Prostate gland (tissue), 2 donors: ENCODE results near the gene SLC41A2. TPM values are rescaled to one million over a fixed set of nuclear protein-coding genes. Genes with fewer than 3 reads are reported as not detected.

ENCODE experiments used
- DNase-seq: peaks from one replicate; pipeline ENCODE4 v3.0.0-alpha.2; 2019; ENCODE audit warnings: low spot score
- H3K27ac ChIP-seq, 2 donors: fragments of 200-600 bp; sonication (generic); 2 replicates each; pipeline ENCODE4 v1.5.1; 2017 to 2019
- H3K27me3 ChIP-seq: fragments of 200-600 bp; sonication (generic); replicated peaks from 2 replicates; pipeline ENCODE4 v1.5.1; 2019; ENCODE audit not compliant: insufficient read depth
- H3K36me3 ChIP-seq, 2 donors: fragments of 200-600 bp; sonication (generic); 1 replicate in 1 of 2; 2 replicates in 1 of 2; pipeline versions ENCODE4 v1.5.1 to v1.8.1; 2017 to 2019
- H3K4me1 ChIP-seq: fragments of 200-600 bp; sonication (generic); replicated peaks from 2 replicates; pipeline ENCODE4 v1.5.1; 2019
- H3K4me3 ChIP-seq, 2 donors: fragments of 200-600 bp; sonication (generic); 2 replicates each; pipeline ENCODE4 v1.5.1; 2017 to 2019
- H3K9me3 ChIP-seq: fragments of 200-600 bp; sonication (generic); 2 replicates; pipeline ENCODE4 v1.5.1; 2017
- CTCF ChIP-seq, 4 experiments: fragments of 200-600 bp in 2 of 4; fragments of 450-650 bp in 2 of 4; sonication (generic) in 2 of 4; IDR thresholded peaks; 1 replicate in 3 of 4; 2 replicates in 1 of 4; pipeline ENCODE4 v1.5.1; 2016 to 2019; ENCODE audit warnings: antibody characterized with exemption in 4 of 4, mild to moderate bottlenecking in 2 of 4, moderate library complexity in 2 of 4
- POLR2A ChIP-seq: fragments of 450-650 bp; IDR thresholded peaks from one replicate; pipeline ENCODE4 v1.6.1; 2016; ENCODE audit warnings: antibody characterized with exemption, mild to moderate bottlenecking
- POLR2AphosphoS5 ChIP-seq: sonication (generic); formaldehyde crosslinking; IDR thresholded peaks from one replicate; pipeline ENCODE4 v1.6.1; 2017; ENCODE audit warnings: antibody characterized with exemption
- WGBS: methylation state at CpG from one replicate; pipeline ENCODE4 v1.1.5; 2018; 5-methylcytosine and 5-hydroxymethylcytosine counted together
- intact Hi-C: fragments of 100-400 bp; cut with DNase I; formaldehyde crosslinking; loops from one replicate; pipeline ENCODE4 v1.14.2; 2022
- total RNA-seq, 2 donors: library from RNA; depleted of rRNA; stranded (reverse); fragments of >200 nt; gene quantifications; one replicate each; pipeline ENCODE4 v1.1.0, GENCODE V29; 2016

SLC41A2 gene
- total RNA-seq, 2 donors from 2014 or later = 10.3 to 18.7 TPM

DNA sequence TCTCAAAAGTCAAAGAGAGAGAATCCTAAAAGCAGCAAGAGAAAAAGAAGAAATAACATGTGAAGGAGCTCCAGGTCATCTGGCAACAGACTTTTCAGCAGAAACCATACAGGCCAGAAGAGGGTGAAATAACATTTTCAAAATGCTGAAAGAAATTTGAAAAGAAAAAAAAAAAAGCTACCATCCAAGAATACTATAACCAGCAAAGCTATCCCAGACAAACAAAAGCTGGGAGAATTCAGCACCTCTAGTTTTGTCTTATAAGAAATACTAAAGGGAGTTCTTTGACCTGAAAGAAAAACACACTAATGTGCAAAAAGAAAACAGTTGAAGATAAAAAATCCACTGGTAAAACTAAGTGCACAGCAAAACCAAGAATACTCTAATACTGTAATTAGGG is 36.8 kb downstream of the SLC41A2 start:
- no peaks in the 10 kb centered on the region for H3K36me3 ChIP-seq
- no peak for DNase-seq
- no peaks in the 10 kb centered on the region for H3K27me3 ChIP-seq
- TF ChIP-seq CTCF (IDR thresholded peaks at IDR 0.05) (no peak), POLR2A (no peak), POLR2AphosphoS5 (no peak)
- no peaks in the 10 kb centered on the region for H3K9me3 ChIP-seq
- no peak overlapping the region for H3K27ac ChIP-seq
- H3K4me1 ChIP-seq = no peaks in the 10 kb centered on the region
- intact Hi-C loops = no loop called here
- no peak overlapping the region for H3K4me3 ChIP-seq

- H3K27me3 ChIP-seq = no peaks in the 10 kb centered on the region
- no peaks in the 10 kb centered on the region for H3K36me3 ChIP-seq
- H3K9me3 ChIP-seq = no peaks in the 10 kb centered on the region
- no peak overlapping the region for H3K27ac ChIP-seq
- no peaks in the 10 kb centered on the region for H3K4me1 ChIP-seq
- intact Hi-C loops = no loop called here
- H3K4me3 ChIP-seq = no peak overlapping the region
- TF ChIP-seq POLR2A = no peak
- no peak for TF ChIP-seq CTCF (IDR thresholded peaks at IDR 0.05)
- TF ChIP-seq POLR2AphosphoS5 = no peak
- no peak for DNase-seq
- 93% methylated on average over 4 of the region's 4 CpGs for WGBS
Observed at GRCh38 chr12:104911942-104912341, 46.1 kb downstream of the SLC41A2 start.

DNA sequence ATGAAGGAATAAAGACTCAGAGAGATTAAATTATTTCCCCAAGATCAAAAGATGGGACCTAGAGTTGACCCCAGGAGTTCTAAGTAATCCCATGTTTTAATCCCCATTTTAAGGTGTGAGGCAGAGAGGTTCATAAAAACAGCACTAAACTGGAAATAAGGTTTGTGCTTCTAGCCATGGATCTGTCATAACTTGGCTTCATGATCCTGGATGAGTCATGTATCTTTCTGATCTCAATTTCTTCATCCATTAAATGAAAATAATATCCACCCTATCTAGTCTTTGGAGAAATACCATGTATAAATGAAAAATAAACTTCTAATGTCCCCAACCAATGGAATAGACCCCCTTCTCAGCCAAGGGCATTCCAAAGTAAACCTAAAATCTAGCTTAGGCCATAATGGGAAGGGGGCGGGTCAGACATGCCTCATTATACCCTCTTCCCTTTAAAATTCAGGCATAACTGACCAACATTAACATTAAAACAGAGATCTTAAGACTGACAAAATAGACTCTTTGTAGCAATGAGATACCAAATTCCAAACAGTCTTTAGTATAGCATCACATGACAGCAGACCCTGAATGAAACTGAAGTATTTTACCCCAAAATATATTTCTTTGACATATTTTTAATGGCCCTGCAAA is 47.8 kb downstream of the SLC41A2 start:
- Histone ChIP-seq H3K4me3 (no peak overlapping the region), H3K27ac (no peak overlapping the region), H3K27me3 (no peaks in the 10 kb centered on the region), H3K4me1 (no peaks in the 10 kb centered on the region), H3K9me3 (no peaks in the 10 kb centered on the region), H3K36me3 (no peaks in the 10 kb centered on the region)
- intact Hi-C loops = no loop called here
- no peak for DNase-seq
- WGBS = 81% methylated on average over 1 of the region's 1 CpG
- TF ChIP-seq CTCF (IDR thresholded peaks at IDR 0.05) (no peak), POLR2AphosphoS5 (no peak), POLR2A (no peak)

- Histone ChIP-seq H3K4me1 (no peaks in the 10 kb centered on the region), H3K9me3 (no peaks in the 10 kb centered on the region), H3K27ac (no peak overlapping the region), H3K36me3 (no peaks in the 10 kb centered on the region), H3K4me3 (no peak overlapping the region), H3K27me3 (no peaks in the 10 kb centered on the region)
- TF ChIP-seq CTCF (IDR thresholded peaks at IDR 0.05) = no peak
- TF ChIP-seq POLR2A = no peak
- no peak for TF ChIP-seq POLR2AphosphoS5
- no peak for DNase-seq
- 75% methylated on average over 2 of the region's 2 CpGs for WGBS
- intact Hi-C loops = no loop called here
Observed at GRCh38 chr12:104909761-104910160, 48.3 kb downstream of the SLC41A2 start.

Other genes starting within 250 kb of the SLC41A2 start
- gene NOPCHAP1, start 28.0 kb upstream of the SLC41A2 start, total RNA-seq = 1 to 10 TPM; 2.8 to 6.5 TPM
- gene ALDH1L2, start 126.2 kb upstream of the SLC41A2 start, total RNA-seq = 1 to 10 TPM; 2.6 to 5.3 TPM
- gene WASHC4, start 149.4 kb upstream of the SLC41A2 start, total RNA-seq = 10 to 100 TPM; 30.6 to 31.2 TPM